Skeletal muscle tissue (tissue), 4 donors: Measurements from ENCODE around the gene CYTH3. TPM values are rescaled to one million over a fixed set of nuclear protein-coding genes. Genes with fewer than 3 reads are reported as not detected.

Experiments
- H3K27ac ChIP-seq: one replicate; pipeline ENCODE4 v1.7.0; 2013; ENCODE audit warnings: mild to moderate bottlenecking, low read depth, low read length, inconsistent platforms
- H3K27me3 ChIP-seq, 3 donors: one replicate each; pipeline ENCODE4 v1.7.0; 2013; ENCODE audit warnings: low read length in 3 of 3; ENCODE audit not compliant: control insufficient read depth in 3 of 3, insufficient read depth in 3 of 3
- H3K36me3 ChIP-seq, 3 donors: one replicate each; pipeline ENCODE4 v1.7.0; 2013; ENCODE audit warnings: low read length in 3 of 3; ENCODE audit not compliant: control insufficient read depth in 3 of 3, insufficient read depth in 3 of 3
- H3K4me1 ChIP-seq, 3 donors: one replicate each; pipeline ENCODE4 v1.7.0; 2013; ENCODE audit warnings: low read length in 3 of 3, mild to moderate bottlenecking in 3 of 3; ENCODE audit not compliant: control insufficient read depth in 3 of 3, insufficient read depth in 3 of 3
- H3K4me3 ChIP-seq, 3 donors: one replicate each; pipeline ENCODE4 v1.7.0; 2013; ENCODE audit warnings: low read length in 3 of 3
- H3K9ac ChIP-seq, 3 donors: one replicate each; pipeline ENCODE4 v1.7.0; 2013; ENCODE audit warnings: low read length in 3 of 3, mild to moderate bottlenecking in 3 of 3, moderate library complexity in 2 of 3, low read depth in 1 of 3
- H3K9me3 ChIP-seq, 3 donors: one replicate each; pipeline ENCODE4 v1.7.0; 2013; ENCODE audit warnings: low read length in 3 of 3; ENCODE audit not compliant: control insufficient read depth in 3 of 3
- total RNA-seq: library from RNA; depleted of rRNA; stranded (reverse); fragments of >200 nt; gene quantifications from one replicate; pipeline ENCODE4 v1.2.3, GENCODE V29; 2014
- donor health status: Osteomylitis.

CYTH3 gene
- total RNA-seq, 1 donor from 2014 or later: 19.3 TPM

DNA sequence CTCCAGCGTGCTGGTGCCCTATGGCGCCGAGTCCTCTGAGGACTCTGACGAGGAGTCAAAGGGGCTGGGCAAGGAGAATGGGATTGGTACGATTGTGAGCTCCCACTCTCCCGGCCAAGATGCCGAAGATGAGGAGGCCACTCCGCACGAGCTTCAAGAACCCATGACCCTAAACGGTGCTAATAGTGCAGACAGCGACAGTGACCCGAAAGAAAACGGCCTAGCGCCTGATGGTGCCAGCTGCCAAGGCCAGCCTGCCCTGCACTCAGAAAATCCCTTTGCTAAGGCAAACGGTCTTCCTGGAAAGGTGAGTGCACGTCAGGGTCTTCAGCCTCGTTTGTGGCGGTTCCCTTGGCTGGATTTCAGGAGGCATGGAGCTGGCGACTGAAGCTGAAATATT, 122.4 kb downstream of the CYTH3 start:
- no peaks in the 10 kb centered on the region for H3K9me3 ChIP-seq
- H3K4me3 ChIP-seq: no peak overlapping the region
- peaks cover 69 to 76% (median 76%) of the 10 kb centered on the region in 3 donors for H3K36me3 ChIP-seq

DNA sequence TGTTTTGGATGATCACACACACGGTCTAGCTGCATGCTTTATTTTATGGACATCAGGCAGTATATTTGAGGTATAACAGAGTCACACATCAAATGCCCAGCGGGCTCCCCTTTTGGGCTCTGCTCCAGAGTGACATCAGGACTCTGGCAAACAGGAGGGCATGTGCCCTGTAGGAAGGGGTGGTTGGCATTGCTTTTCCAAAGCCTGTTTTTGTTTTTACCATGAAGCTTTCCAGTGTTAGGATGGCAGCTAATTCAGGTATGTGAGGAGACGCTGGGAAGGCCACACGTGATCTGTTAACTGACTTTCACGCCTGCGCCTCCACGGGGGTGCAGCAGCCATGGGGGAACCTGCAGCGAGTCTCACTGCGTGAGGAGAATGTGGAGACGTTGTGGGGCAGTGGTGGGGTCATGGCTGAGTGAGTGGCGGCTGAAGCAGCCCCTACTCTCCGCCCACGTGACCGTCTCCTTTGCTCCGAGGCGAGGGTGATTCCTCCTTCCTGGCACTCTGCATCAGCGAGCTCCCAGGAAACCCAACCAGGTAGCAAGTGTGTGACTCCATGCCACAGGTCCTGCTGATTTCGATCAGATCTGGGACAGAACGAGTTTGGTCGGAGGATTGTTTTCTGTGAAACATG, 123.6 kb downstream of the CYTH3 start:
- no peak overlapping the region for H3K9ac ChIP-seq
- H3K4me1 ChIP-seq: no peaks in the 10 kb centered on the region
- H3K27ac ChIP-seq: no peak overlapping the region
- H3K27me3 ChIP-seq: no peaks in the 10 kb centered on the region
- H3K36me3 ChIP-seq: peaks cover 63 to 85% (median 79%) of the 10 kb centered on the region in 3 donors
- no peaks in the 10 kb centered on the region for H3K9me3 ChIP-seq
- H3K4me3 ChIP-seq: no peak overlapping the region

More for the DNA sequence above, 122.4 kb downstream of the CYTH3 start:
- no peak overlapping the region for H3K27ac ChIP-seq
- H3K27me3 ChIP-seq: no peaks in the 10 kb centered on the region
- no peaks in the 10 kb centered on the region for H3K4me1 ChIP-seq
- H3K9ac ChIP-seq: no peak overlapping the region

DNA sequence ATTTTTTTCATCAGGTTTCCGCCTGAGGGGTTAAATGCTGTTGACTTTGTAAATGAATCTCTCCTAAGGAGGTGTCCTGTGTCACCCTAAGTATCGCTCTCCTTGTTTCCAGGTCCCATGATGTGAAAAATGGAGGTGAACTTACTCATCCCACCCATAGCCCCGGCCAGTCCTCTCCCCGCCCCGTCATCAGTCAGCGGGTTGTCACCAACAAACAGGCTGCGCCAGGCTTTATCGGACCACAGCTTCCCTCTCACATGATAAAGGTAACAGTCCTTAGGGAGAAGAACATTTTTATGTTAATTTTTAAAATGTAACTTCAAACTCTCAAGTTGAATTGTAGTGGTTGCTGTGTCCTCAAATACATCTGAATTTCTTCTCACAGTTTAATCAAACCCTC, 124.8 kb downstream of the CYTH3 start:
- Histone ChIP-seq H3K9me3 (no peaks in the 10 kb centered on the region), H3K36me3 (peaks cover 67 to 90% (median 82%) of the 10 kb centered on the region in 3 donors), H3K9ac (no peak overlapping the region)

DNA sequence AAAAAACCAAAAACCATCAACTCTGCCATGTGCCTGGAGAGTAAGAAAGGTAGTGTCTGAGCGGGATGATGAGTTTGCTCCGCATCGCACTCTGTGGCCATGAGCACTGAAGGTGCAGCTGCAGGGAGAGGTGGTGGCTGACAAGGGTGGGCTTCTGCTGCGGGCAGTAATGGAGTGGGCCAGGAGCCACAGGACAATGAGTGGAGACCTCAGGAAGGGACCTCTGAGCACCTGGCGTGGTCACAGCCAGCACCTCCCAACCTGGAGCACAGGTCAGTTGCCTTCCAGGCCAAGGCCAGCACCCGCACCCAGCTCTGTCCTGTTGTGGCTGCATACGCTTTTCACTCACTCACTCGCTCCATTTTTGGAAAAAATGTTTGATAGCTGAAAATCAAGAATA, 125.8 kb downstream of the CYTH3 start:
- Histone ChIP-seq H3K36me3 (peaks cover 60 to 81% (median 77%) of the 10 kb centered on the region in 3 donors), H3K27me3 (no peaks in the 10 kb centered on the region), H3K4me1 (no peaks in the 10 kb centered on the region), H3K9me3 (no peaks in the 10 kb centered on the region), H3K27ac (no peak overlapping the region), H3K4me3 (no peak overlapping the region), H3K9ac (no peak overlapping the region)

More for the DNA sequence above, 124.8 kb downstream of the CYTH3 start:
- H3K4me3 ChIP-seq: no peak overlapping the region
- H3K27ac ChIP-seq: no peak overlapping the region
- H3K27me3 ChIP-seq: no peaks in the 10 kb centered on the region
- no peaks in the 10 kb centered on the region for H3K4me1 ChIP-seq

DNA sequence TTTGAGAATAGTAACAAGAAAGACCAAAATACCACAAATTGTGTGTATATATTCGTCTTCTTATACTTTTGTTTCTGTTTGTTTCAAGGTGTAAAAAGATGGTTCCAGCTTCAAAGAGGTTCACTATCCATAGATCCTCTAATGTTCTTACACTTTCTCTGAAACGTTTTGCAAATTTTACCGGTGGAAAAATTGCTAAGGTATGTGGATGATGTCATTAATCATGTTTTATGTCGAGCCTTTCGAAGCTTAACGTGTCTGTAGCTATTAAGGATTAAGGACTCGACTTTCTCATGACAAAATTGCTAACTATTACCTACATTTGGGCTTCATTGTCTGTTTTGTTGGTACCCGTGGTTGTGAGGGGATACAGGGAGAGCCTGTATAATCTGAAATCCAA, 128.4 kb downstream of the CYTH3 start:
- H3K36me3 ChIP-seq: peaks cover 48 to 69% (median 69%) of the 10 kb centered on the region in 3 donors
- H3K4me3 ChIP-seq: no peak overlapping the region
- H3K9ac ChIP-seq: no peak overlapping the region
- no peaks in the 10 kb centered on the region for H3K27me3 ChIP-seq
- H3K4me1 ChIP-seq: no peaks in the 10 kb centered on the region
- H3K27ac ChIP-seq: no peak overlapping the region
- no peaks in the 10 kb centered on the region for H3K9me3 ChIP-seq

DNA sequence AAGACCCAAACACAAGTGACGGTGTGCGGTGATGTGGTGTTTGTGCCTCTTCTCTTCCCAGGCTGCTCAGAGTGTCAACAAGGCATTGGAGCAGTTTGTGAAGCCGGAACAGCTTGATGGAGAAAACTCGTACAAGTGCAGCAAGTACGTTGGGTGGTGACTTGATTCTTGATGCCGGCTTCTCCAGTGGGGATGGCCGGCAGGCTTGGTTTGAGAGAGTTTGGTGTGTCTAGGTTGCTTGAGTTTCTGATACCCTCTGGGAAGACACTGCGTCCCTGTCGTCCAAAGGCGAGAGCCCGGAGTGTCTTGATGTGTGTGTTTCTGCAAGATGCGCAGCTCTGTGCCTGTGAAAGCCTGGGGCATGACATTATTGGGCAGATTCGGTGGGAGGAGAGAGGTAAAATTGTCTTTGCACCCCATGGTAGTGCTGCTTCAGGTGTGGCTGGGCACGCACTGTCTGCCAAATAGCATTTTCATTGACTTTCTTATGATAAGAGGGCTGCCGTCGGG, 129.5 kb downstream of the CYTH3 start:
- Histone ChIP-seq H3K4me1 (no peaks in the 10 kb centered on the region), H3K9ac (no peak overlapping the region), H3K4me3 (no peak overlapping the region), H3K9me3 (no peaks in the 10 kb centered on the region), H3K27ac (no peak overlapping the region), H3K36me3 (peaks cover 41 to 64% (median 62%) of the 10 kb centered on the region in 3 donors), H3K27me3 (no peaks in the 10 kb centered on the region)

DNA sequence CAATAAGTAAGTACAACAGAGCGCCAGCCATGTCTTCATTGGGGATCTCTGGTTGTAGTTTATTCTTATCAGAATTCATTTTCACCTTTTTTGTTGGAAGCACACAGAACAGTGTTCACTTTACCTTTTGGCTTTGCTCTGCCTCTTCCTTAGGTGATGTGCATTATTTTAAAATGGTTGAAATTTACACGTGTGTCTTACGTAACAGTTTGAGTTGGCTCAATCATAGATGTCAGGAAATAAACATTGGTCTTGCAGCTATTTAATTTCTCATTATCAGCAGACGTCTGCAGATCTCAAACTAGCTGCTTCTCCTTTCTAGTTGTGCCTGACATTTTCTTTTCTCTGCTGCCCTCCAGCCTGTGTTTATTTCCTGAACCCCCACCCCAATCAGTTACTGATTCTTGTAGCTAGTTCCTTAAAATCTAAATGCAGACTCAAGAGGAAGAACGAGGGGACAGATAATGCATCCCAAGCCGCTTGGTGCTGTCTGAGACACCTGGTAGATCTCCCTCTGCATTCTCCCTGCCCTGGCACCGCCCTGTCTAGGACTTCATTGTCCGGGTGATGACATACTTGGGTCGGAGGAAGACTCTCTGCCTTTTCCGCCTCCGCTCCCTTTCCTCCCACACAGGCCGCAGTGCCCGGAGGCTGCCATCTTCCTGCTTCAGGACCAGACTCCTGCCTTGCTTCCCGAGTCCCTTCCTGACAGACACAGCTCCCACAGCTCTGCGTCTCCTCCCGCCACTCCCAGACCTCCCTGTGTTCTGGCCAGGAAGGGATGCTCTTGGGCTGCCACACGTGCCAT, 133.0 kb downstream of the CYTH3 start:
- no peak overlapping the region for H3K4me3 ChIP-seq
- no peaks in the 10 kb centered on the region for H3K27me3 ChIP-seq
- no peak overlapping the region for H3K9ac ChIP-seq
- peak overlapping the region; percentile 9 for H3K27ac ChIP-seq
- no peaks in the 10 kb centered on the region for H3K9me3 ChIP-seq
- no peaks in the 10 kb centered on the region for H3K4me1 ChIP-seq
- peaks cover 18 to 46% (median 29%) of the 10 kb centered on the region in 3 donors for H3K36me3 ChIP-seq

DNA sequence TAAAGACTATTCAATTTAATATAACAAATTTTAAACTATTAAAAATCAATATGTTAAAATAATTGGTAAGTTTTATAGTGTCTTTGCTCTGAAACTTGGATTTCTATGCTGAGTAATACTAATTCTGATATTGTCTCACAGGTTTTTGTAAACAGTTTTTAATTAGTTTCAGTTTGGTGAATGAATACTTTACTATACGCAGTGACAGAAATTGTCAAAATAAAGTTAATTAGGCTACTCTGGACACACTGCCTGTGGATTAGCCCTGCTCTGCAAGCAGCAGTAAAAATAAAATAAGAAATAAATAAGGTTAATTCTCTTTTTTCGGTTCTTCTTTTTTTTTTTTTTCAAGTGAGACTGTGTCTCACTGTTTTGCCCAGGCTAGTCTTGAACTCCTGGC, 135.9 kb downstream of the CYTH3 start:
- Histone ChIP-seq H3K36me3 (peaks cover 12 to 31% (median 17%) of the 10 kb centered on the region in 3 donors), H3K9me3 (no peaks in the 10 kb centered on the region), H3K27me3 (no peaks in the 10 kb centered on the region), H3K4me3 (no peak overlapping the region), H3K4me1 (no peaks in the 10 kb centered on the region), H3K9ac (no peak overlapping the region), H3K27ac (no peak overlapping the region)

DNA sequence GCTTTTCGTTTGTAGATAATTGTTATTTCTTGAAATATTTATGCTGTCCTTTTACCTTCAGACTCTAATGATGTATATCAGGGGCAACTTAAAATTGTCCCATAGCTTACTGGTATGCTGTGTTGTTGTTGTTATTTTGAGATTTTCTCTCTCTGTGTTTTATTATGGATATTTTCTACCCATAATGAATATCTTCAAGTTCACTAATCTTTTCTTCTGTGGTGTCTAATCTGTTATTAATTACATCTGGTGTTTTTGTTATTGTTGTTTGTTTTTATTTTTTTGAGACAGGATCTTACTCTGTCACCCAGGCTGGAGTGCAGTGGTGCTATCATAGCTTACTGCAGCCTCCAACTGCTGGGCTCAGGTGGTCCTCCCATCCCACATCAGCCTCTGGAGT, 139.2 kb downstream of the CYTH3 start:
- Histone ChIP-seq H3K9ac (no peak overlapping the region), H3K4me3 (no peak overlapping the region), H3K4me1 (no peaks in the 10 kb centered on the region), H3K36me3 (peaks cover 7 to 19% (median 9%) of the 10 kb centered on the region in 3 donors), H3K9me3 (no peaks in the 10 kb centered on the region), H3K27me3 (no peaks in the 10 kb centered on the region), H3K27ac (no peak overlapping the region)

DNA sequence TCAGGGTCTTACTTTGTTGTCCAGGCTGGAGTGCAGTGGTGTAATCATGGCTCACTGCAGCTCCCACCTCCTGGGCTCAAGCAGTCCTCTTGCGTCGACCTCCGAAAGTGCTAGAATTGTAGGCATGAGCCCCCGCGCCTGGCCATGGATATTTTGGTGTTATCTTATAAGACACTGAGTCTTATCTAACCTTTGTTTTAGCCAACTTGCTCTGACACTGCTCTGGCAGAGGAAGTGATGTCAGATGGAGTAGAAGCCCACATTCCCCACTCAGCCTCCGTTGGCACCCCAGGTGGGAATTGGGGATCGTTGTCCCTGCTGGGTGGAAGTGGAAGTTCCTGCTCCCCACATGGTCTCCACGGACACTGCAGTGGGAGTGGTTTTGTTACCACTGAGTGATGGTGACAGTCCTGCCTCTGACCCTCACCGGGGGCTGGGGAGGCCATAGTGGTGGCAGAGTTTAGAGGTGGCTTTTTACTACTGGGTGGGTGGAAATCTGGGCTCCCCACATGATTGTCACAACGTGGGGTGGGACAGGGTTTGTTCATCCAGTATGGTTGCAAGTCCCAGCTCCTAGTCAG, 142.3 kb downstream of the CYTH3 start:
- Histone ChIP-seq H3K36me3 (peaks cover 10 to 17% (median 11%) of the 10 kb centered on the region in 3 donors), H3K27ac (no peak overlapping the region), H3K27me3 (no peaks in the 10 kb centered on the region), H3K4me3 (no peak overlapping the region), H3K4me1 (no peaks in the 10 kb centered on the region), H3K9me3 (no peaks in the 10 kb centered on the region), H3K9ac (no peak overlapping the region)
